Activated CD4-positive, alpha-beta T cell treated with anti-CD3 and anti-CD28 coated beads, Interleukin-10, Interleukin-2, amounts not matched to agents 100 ng/mL and 50 ng/mL, durations not matched to agents 16 hours and 8 hours (primary cell): ENCODE measurements around the gene MRPL11.
"Not testable (repeated sequence)": the region's sequence is repeated elsewhere in the genome, so short reads cannot be mapped to it uniquely, and the experiment has no call there.

ENCODE experiments used
- DNase-seq: peaks from one replicate; pipeline ENCODE4 v3.0.0-alpha.2; 2020

The MRPL11 gene

GRCh38 chr11:66466225-66467033 is 27.8 kb upstream of the MRPL11 start, which contains the start of gene PELI3:
Gene PELI3, plus strand, starts transcription at chr11:66466905. Its CDS starts 1,224 bp downstream, at chr11:66468129.
- DNase-seq: peak; percentile 95

- no peak for DNase-seq
Observed at GRCh38 chr11:66465373-66466224, 27.0 kb upstream of the MRPL11 start.

DNA sequence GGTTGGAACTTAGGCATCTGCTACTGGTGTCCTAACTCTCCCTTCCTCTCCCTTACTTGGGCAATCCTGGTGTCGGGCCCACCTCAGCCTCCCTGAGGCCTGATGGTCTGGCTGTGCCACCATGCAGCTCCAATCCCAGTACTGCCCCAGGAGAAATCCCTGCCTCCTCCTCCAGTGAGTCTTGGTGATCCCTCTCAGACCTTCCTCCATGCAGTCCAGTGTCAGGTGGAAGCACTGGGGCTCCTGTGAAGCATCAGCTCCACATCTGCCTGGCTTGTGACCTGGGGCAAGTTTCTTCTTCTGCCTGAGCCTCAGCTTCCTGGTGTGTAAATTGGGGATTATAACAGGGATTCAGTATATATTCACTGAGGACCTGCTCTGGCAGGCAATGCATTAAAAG is 26.3 kb upstream of the MRPL11 start:
- DNase-seq: no peak

DNA sequence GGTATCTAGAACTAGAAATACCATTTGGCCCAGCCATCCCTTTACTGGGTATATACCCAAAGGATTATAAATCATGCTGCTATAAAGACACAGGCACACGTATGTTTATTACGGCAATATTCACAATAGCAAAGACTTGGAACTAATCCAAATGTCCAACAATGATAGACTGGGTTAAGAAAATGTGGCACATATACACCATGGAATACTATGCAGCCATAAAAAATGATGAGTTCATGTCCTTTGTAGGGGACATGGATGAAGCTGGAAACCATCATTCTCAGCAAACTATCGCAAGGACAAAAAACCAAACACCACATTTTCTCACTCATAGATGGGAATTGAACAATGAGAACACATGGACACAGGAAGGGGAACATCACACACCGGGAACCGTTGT is 25.5 kb upstream of the MRPL11 start:
- not testable (repeated sequence) for DNase-seq

GRCh38 chr11:66462911-66463310 is 24.3 kb upstream of the MRPL11 start:
- DNase-seq: peak; percentile 25

GRCh38 chr11:66462010-66462409 is 23.4 kb upstream of the MRPL11 start:
- DNase-seq: no peak

DNA sequence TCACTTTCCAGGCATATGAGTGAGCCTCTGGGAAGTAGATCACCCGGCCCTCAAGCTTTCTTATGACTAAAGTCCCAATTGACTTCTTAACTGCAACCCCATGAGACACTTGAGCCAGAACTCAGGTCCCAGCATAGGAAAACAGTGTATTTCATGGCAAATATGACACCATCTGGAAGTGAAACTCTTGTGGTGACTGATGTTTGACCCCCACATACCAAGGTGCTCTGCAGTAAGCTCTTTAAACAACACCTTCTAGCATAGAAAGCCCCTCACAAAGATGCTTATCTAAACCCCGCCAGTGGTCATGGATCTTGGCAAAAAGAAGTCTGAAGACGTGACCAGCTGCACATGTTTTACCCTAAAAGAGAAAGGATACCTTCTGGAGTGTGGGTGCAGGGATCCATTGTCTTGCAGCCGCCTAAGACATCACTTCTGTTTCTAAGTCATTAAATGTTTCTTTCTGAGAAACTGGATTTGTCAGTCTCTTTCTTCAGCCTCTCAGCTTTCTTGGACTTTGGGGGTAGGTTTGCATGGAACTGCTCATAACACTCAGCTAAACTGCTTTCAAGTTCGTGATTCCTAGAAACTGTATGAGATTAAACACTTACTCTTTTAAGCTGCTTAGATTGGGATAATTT is 20.6 kb upstream of the MRPL11 start:
- peak; percentile 25 for DNase-seq

- DNase-seq: no peak
Observed at GRCh38 chr11:66457826-66458225, 19.2 kb upstream of the MRPL11 start.

DNA sequence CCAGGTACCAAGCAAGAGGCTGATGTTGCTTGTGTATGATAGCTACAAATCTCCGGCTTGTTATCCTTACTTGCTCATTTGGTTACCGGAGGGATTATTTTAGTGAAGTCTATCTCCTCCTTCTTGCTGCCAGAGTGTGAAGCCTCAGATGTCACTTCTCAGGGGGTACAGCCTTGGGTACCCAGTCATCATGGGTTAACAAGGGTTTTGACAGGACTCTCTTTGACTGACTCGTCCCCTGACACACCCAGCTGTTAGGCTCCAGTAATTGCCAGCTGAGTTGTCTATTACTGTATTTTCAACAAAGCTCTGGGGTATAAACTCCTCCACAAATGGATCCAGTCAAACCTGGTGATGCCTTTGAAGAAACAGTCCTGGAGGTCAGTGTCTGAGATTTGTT is 16.2 kb upstream of the MRPL11 start:
- DNase-seq: no peak

DNA sequence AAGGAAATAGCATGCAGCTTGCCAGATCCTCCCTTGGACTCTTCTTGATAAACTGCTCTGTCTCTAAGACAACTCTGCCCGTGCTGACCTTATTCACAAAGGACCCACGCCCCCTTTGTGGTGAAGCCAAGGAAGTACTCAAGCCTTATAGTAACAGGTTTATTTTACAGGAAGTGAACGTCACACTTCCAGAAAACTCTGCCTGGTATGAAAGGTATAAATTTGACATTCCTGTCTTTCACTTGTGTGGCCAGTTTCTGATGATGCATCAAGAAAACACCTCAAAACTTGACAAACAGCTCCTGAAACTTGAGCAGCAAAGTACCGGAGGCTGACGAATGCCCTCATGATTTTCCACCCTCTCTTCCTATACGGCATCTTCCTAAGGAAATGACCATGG is 15.6 kb upstream of the MRPL11 start:
- DNase-seq: peak; percentile 23

DNA sequence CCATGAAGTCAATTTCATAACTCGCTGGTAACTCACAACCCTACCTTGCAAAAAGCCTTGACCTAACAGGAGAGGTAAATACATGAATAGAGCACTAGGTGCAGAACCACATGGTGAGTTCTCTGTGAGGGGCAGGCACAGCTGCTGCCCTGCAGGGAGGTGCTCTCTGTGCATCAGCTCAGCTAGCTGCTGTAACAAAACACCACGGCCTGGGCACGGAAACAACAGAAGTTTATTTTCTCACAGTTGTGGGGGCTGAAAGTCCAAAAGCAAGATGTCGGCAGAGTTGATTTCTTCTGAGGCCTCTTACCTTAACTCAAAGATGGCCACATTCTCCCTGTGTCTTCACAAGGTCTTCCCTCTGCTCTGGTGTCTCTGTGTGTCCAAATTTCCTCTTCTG is 13.0 kb upstream of the MRPL11 start:
- DNase-seq: no peak

DNA sequence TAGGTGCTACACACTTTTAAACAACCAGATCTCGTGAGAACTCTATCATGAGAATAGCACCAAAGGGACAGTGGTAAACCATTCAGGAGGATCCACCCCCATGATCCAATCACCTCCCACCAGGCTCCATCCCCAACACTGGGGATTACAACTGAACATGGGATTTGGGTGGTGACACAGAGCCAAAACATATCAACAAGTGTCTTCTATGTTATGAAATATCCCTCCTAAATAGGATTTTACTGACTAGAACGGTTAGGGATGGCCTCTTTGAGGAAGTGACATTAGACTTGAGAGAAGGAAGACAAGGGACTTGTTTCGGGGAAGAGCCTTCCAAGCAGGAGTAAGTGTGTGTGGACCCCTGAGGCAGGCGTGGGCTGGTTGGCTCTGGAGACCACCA is 11.9 kb upstream of the MRPL11 start:
- DNase-seq: no peak

- no peak for DNase-seq
Observed at GRCh38 chr11:66448523-66448922, 9.9 kb upstream of the MRPL11 start.

- DNase-seq: no peak
Observed at GRCh38 chr11:66447012-66447411, 8.4 kb upstream of the MRPL11 start.

- DNase-seq: no peak
Observed at GRCh38 chr11:66443602-66444001, 5.0 kb upstream of the MRPL11 start.

DNA sequence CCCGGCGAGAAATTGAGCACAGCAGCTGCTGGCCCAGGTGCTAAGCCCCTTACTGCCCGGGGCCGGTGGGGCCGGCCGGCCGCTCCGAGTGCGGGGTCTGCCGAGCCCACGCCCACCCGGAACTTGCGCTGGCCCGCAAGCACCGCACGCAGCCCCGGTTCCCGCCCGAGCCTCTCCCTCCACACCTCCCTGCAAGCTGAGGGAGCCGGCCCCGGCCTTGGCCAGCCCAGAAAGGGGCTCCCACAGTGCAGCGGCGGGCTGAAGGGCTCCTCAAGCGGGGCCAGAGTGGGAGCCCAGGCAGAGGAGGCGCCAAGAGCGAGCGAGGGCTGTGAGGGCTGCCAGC is 2.3 kb upstream of the MRPL11 start:
- DNase-seq: not testable (repeated sequence)

DNA sequence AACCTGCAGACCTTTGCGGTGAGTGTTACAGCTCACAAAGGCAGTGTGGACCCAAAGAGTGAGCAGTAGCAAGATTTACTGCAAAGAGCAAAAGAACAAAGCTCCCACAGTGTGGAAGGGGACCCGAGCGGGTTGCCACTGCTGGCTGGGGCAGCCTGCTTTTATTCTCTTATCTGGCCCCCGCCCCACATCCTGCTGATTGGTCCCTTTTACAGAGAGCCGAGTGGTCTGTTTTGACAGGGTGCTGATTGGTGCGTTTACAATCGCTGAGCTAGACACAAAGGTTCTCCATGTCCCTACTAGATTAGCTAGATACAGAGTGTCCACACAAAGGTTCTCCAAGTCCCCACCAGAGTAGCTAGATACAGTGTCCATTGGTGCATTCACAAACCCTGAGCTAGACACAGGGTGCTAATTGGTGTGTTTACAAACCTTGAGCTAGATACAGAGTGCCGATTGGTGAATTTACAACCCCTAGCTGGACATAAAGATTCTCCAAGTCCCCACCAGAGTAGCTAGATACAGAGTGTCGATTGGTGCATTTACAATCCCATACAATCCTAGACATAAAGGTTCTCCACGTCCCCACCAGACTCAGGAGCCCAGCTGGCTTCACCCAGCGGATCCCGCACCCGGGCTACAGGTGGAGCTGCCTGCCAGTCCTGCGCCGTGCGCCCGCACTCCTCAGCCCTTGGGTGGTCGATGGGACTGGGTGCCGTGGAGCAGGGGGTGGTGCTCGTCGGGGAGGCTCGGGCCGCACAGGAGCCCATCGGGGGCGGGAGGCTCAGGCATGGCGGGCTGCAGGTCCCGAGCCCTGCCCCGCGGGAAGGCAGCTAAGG is 1.7 kb upstream of the MRPL11 start:
- DNase-seq: not testable (repeated sequence)

GRCh38 chr11:66437979-66438503 is 607 bp downstream of the MRPL11 start:
- no peak for DNase-seq

- no peak for DNase-seq
Observed at GRCh38 chr11:66432597-66432996, 6.1 kb downstream of the MRPL11 start.

GRCh38 chr11:66431871-66432329 is 6.7 kb downstream of the MRPL11 start:
- not testable (repeated sequence) for DNase-seq

- DNase-seq: not testable (repeated sequence)
Observed at GRCh38 chr11:66431287-66431686, 7.4 kb downstream of the MRPL11 start.

- DNase-seq: peak; percentile 80
Observed at GRCh38 chr11:66429983-66430602, 8.6 kb downstream of the MRPL11 start.
